Smooth muscle cell (in vitro differentiated cells): ENCODE results near the gene ATXN7. TPM values are rescaled to one million over a fixed set of nuclear protein-coding genes. Genes with fewer than 3 reads are reported as not detected.

Experiments
- DNase-seq: peaks from one replicate; lab custom pipeline; 2025; ENCODE audit not compliant: unreplicated experiment; lab: John Stamatoyannopoulos, UW
- H2AFZ ChIP-seq: fragments of 200-600 bp; sonication (generic); 2 replicates; pipeline ENCODE4 v1.6.0; 2016; ENCODE audit warnings: antibody characterized with exemption, low read depth, mild to moderate bottlenecking
- H3F3A ChIP-seq: fragments of 200-600 bp; sonication (generic); 2 replicates; pipeline ENCODE4 v1.6.0; 2017; ENCODE audit warnings: antibody characterized with exemption, low read depth
- H3K27ac ChIP-seq: fragments of 200-600 bp; sonication (generic); 2 replicates; pipeline ENCODE4 v1.5.1; 2016; ENCODE audit warnings: low read depth, mild to moderate bottlenecking
- H3K27me3 ChIP-seq: fragments of 200-600 bp; sonication (generic); 2 replicates; pipeline ENCODE4 v1.6.1; 2016; ENCODE audit warnings: low read depth, mild to moderate bottlenecking
- H3K36me3 ChIP-seq: fragments of 200-600 bp; sonication (generic); 2 replicates; pipeline ENCODE4 v1.5.1; 2016; ENCODE audit warnings: low read depth
- H3K4me1 ChIP-seq: fragments of 200-600 bp; sonication (generic); 2 replicates; pipeline ENCODE4 v1.5.1; 2016; ENCODE audit warnings: low read depth
- H3K4me2 ChIP-seq: fragments of 200-600 bp; sonication (generic); 2 replicates; pipeline ENCODE4 v1.6.0; 2016; ENCODE audit warnings: mild to moderate bottlenecking
- H3K4me3 ChIP-seq: fragments of 200-600 bp; sonication (generic); 2 replicates; pipeline ENCODE4 v1.5.1; 2016; ENCODE audit warnings: mild to moderate bottlenecking
- H3K79me2 ChIP-seq: fragments of 200-600 bp; sonication (generic); 2 replicates; pipeline ENCODE4 v1.6.0; 2016; ENCODE audit warnings: low read depth, mild to moderate bottlenecking
- H3K9ac ChIP-seq: fragments of 200-600 bp; sonication (generic); 2 replicates; pipeline ENCODE4 v1.6.0; 2016; ENCODE audit warnings: low read depth
- H3K9me3 ChIP-seq: fragments of 200-600 bp; sonication (generic); replicated peaks from 2 replicates; pipeline ENCODE4 v1.5.1; 2016; ENCODE audit warnings: low read depth
- H4K20me1 ChIP-seq: fragments of 200-600 bp; sonication (generic); 2 replicates; pipeline ENCODE4 v1.6.0; 2016; ENCODE audit warnings: low read depth
- CTCF ChIP-seq: fragments of 200-600 bp; sonication (generic); IDR thresholded peaks from 2 replicates; pipeline ENCODE4 v1.5.1; 2017; ENCODE audit warnings: borderline replicate concordance, mild to moderate bottlenecking, antibody characterized with exemption; ENCODE audit not compliant: insufficient read depth, poor library complexity, severe bottlenecking
- WGBS: methylation state at CpG from one replicate; pipeline ENCODE4 v1.1.7; 2016; ENCODE audit warnings: low lambda C conversion rate; 5-methylcytosine and 5-hydroxymethylcytosine counted together
- polyA plus RNA-seq: library from polyadenylated mRNA; unstranded; fragments of >200 nt; fragmentation: Nextera tagmentation; extraction: Ambion mirVana; gene quantifications from 2 replicates; pipeline ENCODE4 v1.2.1, GENCODE V29; 2016
- total RNA-seq: library from RNA; depleted of rRNA; stranded (reverse); fragments of >200 nt; gene quantifications from 2 replicates; pipeline ENCODE4 v1.2.3, GENCODE V29; 2014

The ATXN7 gene
- total and polyA plus RNA-seq, 2 experiments from 2014 or later, result 3.6 to 14.1 TPM

- WGBS, result 96% methylated on average over 3 of the region's 3 CpGs
- Histone ChIP-seq H3K36me3 (no peaks in the 10 kb centered on the region), H3K4me3 (no peak overlapping the region), H2AFZ (no peak overlapping the region), H3K4me2 (no peak overlapping the region), H3K9me3 (no peaks in the 10 kb centered on the region), H3K27ac (no peak overlapping the region), H3K9ac (no peak overlapping the region), H4K20me1 (peaks cover 95% of the 10 kb centered on the region), H3F3A (peaks cover 8% of the 10 kb centered on the region), H3K27me3 (no peaks in the 10 kb centered on the region), H3K4me1 (peaks cover 25% of the 10 kb centered on the region), H3K79me2 (peaks cover 42% of the 10 kb centered on the region)
- no peak for DNase-seq
- no peak for TF ChIP-seq CTCF
Measured at GRCh38 chr3:63931290-63931689, 67.6 kb downstream of the ATXN7 start.

GRCh38 chr3:63932509-63933212 is 69.0 kb downstream of the ATXN7 start:
- Histone ChIP-seq H3K4me1 (peaks cover 35% of the 10 kb centered on the region), H3K27me3 (no peaks in the 10 kb centered on the region), H3K4me2 (no peak overlapping the region), H3K4me3 (no peak overlapping the region), H3K36me3 (no peaks in the 10 kb centered on the region), H3K9me3 (no peaks in the 10 kb centered on the region), H3K9ac (no peak overlapping the region), H3K79me2 (peaks cover 53% of the 10 kb centered on the region), H3K27ac (peak overlapping the region; percentile 81), H2AFZ (no peak overlapping the region), H4K20me1 (peaks cover 95% of the 10 kb centered on the region), H3F3A (no peaks in the 10 kb centered on the region)
- TF ChIP-seq CTCF, result no peak
- 80% methylated on average over 3 of the region's 3 CpGs for WGBS
- no peak for DNase-seq

GRCh38 chr3:63933459-63933858 is 69.8 kb downstream of the ATXN7 start:
- H3K4me1 ChIP-seq, result peaks cover 43% of the 10 kb centered on the region
- no peak overlapping the region for H3K9ac ChIP-seq
- no peak for DNase-seq
- no peak overlapping the region for H2AFZ ChIP-seq
- H4K20me1 ChIP-seq, result peaks cover 95% of the 10 kb centered on the region
- WGBS, result 98% methylated on average over 1 of the region's 1 CpG
- H3K27ac ChIP-seq, result peak overlapping the region; percentile 81
- H3K27me3 ChIP-seq, result no peaks in the 10 kb centered on the region
- H3F3A ChIP-seq, result no peaks in the 10 kb centered on the region
- peak overlapping the region; percentile 55 for H3K4me2 ChIP-seq
- TF ChIP-seq CTCF, result no peak
- peaks cover 50% of the 10 kb centered on the region for H3K79me2 ChIP-seq
- H3K4me3 ChIP-seq, result no peak overlapping the region
- H3K36me3 ChIP-seq, result no peaks in the 10 kb centered on the region
- no peaks in the 10 kb centered on the region for H3K9me3 ChIP-seq
